Activated CD4-positive, alpha-beta T cell treated with anti-CD3 and anti-CD28 coated beads, Interleukin-2, amount 50 U/mL, for 4 hours (primary cell): ENCODE data around the gene OR51A7.
"Not testable (repeated sequence)": the region's sequence is repeated elsewhere in the genome, so short reads cannot be mapped to it uniquely, and the experiment has no call there.

ENCODE experiments used
- DNase-seq, 2 experiments: peaks; one replicate each; pipeline ENCODE4 v3.0.0-alpha.2; 2020

Gene OR51A7

GRCh38 chr11:4903484-4903883, at the start of gene OR51A7:
TSS of gene OR51A7 (plus strand) at chr11:4903783. CDS start at chr11:4907370, 3,587 bp downstream.
- DNase-seq = no peak

- DNase-seq = not testable (repeated sequence)
Measured at GRCh38 chr11:4854286-4854685, 49.3 kb upstream of the OR51A7 start.

- DNase-seq = no peak
Measured at GRCh38 chr11:4862447-4863236, 40.9 kb upstream of the OR51A7 start.

- no peak for DNase-seq
Measured at GRCh38 chr11:4863876-4864275, 39.7 kb upstream of the OR51A7 start.

- no peak for DNase-seq
Measured at GRCh38 chr11:4865855-4866254, 37.7 kb upstream of the OR51A7 start.

- no peak for DNase-seq
Measured at GRCh38 chr11:4881188-4881587, 22.4 kb upstream of the OR51A7 start.

GRCh38 chr11:4881860-4882500, 21.6 kb upstream of the OR51A7 start, which contains the start of gene OR51T1:
TSS of gene OR51T1 (plus strand) at chr11:4881900. CDS start at chr11:4881900, 0 bp downstream.
- DNase-seq = no peak

GRCh38 chr11:4882543-4882942, 21.0 kb upstream of the OR51A7 start:
- no peak for DNase-seq

- DNase-seq = no peak
Measured at GRCh38 chr11:4884361-4884760, 19.2 kb upstream of the OR51A7 start.

- no peak for DNase-seq
Measured at GRCh38 chr11:4886186-4886585, 17.4 kb upstream of the OR51A7 start.

- no peak for DNase-seq
Measured at GRCh38 chr11:4887591-4887990, 16.0 kb upstream of the OR51A7 start.

- no peak for DNase-seq
Measured at GRCh38 chr11:4890279-4890678, 13.3 kb upstream of the OR51A7 start.

GRCh38 chr11:4891996-4892640, 11.5 kb upstream of the OR51A7 start:
- DNase-seq = no peak

GRCh38 chr11:4916581-4916980, 13.0 kb downstream of the OR51A7 start:
- DNase-seq = no peak

- no peak for DNase-seq
Measured at GRCh38 chr11:4919250-4919649, 15.7 kb downstream of the OR51A7 start, which contains the start of gene OR51G2. TSS of gene OR51G2 (minus strand) at chr11:4919350. CDS start at chr11:4915663, 3,687 bp downstream.

GRCh38 chr11:4921796-4922195, 18.2 kb downstream of the OR51A7 start:
- no peak for DNase-seq

GRCh38 chr11:4922304-4922703, 18.7 kb downstream of the OR51A7 start:
- DNase-seq = no peak

- no peak for DNase-seq
Measured at GRCh38 chr11:4924239-4924638, 20.7 kb downstream of the OR51A7 start, which contains the start of gene OR51G1. TSS of gene OR51G1 (minus strand) at chr11:4924339. CDS start at chr11:4924339, 0 bp downstream.

- DNase-seq = no peak
Measured at GRCh38 chr11:4926608-4927007, 23.0 kb downstream of the OR51A7 start.

- DNase-seq = no peak
Measured at GRCh38 chr11:4932751-4933150, 29.2 kb downstream of the OR51A7 start.

- no peak for DNase-seq
Measured at GRCh38 chr11:4936745-4937144, 33.2 kb downstream of the OR51A7 start.

GRCh38 chr11:4947505-4947904, 43.9 kb downstream of the OR51A7 start, which contains the start of gene OR51A4:
TSS of gene OR51A4 (minus strand) at chr11:4947605. CDS start at chr11:4947100, 505 bp downstream.
- no peak for DNase-seq

- DNase-seq = not testable (repeated sequence)
Measured at GRCh38 chr11:4955613-4956012, 52.0 kb downstream of the OR51A7 start, which contains the start of gene OR51A2. TSS of gene OR51A2 (minus strand) at chr11:4955713. CDS start at chr11:4955713, 0 bp downstream.
